ENCODE results near the gene ENPP7. TPM values are rescaled to one million over a fixed set of nuclear protein-coding genes. Genes with fewer than 3 reads are reported as not detected.

The ENPP7 gene, protein sequence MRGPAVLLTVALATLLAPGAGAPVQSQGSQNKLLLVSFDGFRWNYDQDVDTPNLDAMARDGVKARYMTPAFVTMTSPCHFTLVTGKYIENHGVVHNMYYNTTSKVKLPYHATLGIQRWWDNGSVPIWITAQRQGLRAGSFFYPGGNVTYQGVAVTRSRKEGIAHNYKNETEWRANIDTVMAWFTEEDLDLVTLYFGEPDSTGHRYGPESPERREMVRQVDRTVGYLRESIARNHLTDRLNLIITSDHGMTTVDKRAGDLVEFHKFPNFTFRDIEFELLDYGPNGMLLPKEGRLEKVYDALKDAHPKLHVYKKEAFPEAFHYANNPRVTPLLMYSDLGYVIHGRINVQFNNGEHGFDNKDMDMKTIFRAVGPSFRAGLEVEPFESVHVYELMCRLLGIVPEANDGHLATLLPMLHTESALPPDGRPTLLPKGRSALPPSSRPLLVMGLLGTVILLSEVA
- not detected for total RNA-seq
- polyA plus RNA-seq, result under 1 TPM in 1 of 2 donors, not detected in 1; 0.12 TPM
- total RNA-seq, result not detected

DNA sequence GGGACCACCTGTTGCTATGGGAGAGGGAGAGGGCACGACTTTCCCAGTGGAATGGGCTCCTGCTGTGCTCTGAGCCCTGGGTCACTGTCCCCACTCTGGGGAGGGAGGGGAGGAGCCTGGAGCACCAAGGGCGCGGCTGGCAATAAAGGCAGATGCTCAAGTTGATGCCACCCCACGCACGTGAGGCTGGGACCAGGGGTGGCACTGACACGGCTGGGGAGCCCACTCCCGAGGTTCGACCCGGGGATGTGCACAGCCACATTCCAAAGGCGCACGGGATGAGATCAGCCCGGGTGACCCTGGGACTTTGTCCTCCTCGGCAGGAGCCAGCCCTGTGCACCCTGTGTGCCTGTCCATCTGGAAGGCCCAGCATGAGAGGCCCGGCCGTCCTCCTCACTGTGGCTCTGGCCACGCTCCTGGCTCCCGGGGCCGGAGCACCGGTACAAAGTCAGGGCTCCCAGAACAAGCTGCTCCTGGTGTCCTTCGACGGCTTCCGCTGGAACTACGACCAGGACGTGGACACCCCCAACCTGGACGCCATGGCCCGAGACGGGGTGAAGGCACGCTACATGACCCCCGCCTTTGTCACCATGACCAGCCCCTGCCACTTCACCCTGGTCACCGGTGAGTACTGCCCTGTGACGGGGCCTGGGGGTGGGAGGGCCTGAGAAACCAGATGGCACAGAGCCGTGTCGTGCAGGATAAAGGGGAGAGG, at the start of gene ENPP7:
Gene ENPP7 (plus strand): TSS at position 175 of the 715 bp plus-strand sequence. CDS start 197 bp downstream, at position 372.
- no peaks in the 10 kb centered on the region for H3K36me3 ChIP-seq (ENCODE audit: control insufficient read depth in 2 of 3, insufficient read depth in 3 of 3, low read length in 3 of 3)
- intact Hi-C loops (cut with micrococcal nuclease), result no loop called here
- no peak for ATAC-seq
- H3K4me1 ChIP-seq (ENCODE audit: control insufficient read depth in 2 of 2, insufficient read depth in 2 of 2, low read length in 2 of 2), result peaks cover 4 to 12% of the 10 kb centered on the region in 2 donors
- Mint-ChIP-seq H3K36me3 (no peaks in the 10 kb centered on the region), H3K27me3 (no peaks in the 10 kb centered on the region), H3K27ac (peak within 1 kb of the TSS in 3 of 9 donors; percentile 26 to 77 (median 72)), H3K4me1 (peaks cover 5 to 40% (median 22%) of the 10 kb centered on the region in 7 donors), H3K4me3 (peak within 1 kb of the TSS in 2 of 10 donors; percentile 25 to 60), H3K9me3 (no peaks in the 10 kb centered on the region)
- H3K27me3 ChIP-seq (ENCODE audit: control insufficient read depth in 2 of 2, insufficient read depth in 2 of 2, low read length in 2 of 2), result no peaks in the 10 kb centered on the region
- POLR2A ChIA-PET, result no interaction called here
- H3K4me3 ChIP-seq (ENCODE audit: low read length), result no peak within 1 kb of the TSS
- CTCF ChIA-PET, result no interaction called here
- no peaks in the 10 kb centered on the region for H3K9me3 ChIP-seq (ENCODE audit: control insufficient read depth in 2 of 3, low read length in 3 of 3)
- DNase-seq, result no peak
- no peak within 1 kb of the TSS for H3K27ac ChIP-seq (ENCODE audit: low read depth, low read length)

DNA sequence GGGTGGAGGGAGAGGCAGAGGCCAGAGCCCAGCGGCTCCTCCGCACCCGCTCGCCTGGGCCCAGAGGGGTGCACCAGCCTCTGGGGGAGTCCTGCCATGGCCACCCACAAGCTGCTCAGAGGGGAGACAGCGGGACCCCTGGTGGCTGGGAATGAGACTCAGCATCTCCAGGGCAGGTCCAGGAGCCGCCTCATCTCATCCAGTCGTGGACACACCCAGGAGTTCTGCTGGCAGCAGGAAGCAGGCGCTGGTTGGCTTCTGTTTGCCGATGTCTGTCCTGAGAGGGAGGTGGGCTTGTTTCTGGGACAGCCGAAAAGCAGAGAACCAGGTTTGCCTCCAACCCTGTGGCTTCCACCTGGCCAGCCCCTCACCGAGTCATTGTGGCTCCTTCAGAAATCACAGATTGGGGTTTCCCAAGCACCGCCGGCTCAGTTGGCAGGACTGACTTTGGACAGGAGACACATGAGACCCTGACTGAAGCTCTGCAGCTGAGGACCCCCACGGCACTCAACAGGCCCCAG, 49.6 kb upstream of the ENPP7 start:
- no peaks in the 10 kb centered on the region for H3K36me3 Mint-ChIP-seq
- DNase-seq (no peak), ATAC-seq (no peak)
- no peak overlapping the region for H3K4me3 Mint-ChIP-seq
- no peaks in the 10 kb centered on the region for H3K9me3 Mint-ChIP-seq
- H3K4me1 ChIP-seq (ENCODE audit: control insufficient read depth in 2 of 2, insufficient read depth in 2 of 2, low read length in 2 of 2), result no peaks in the 10 kb centered on the region
- peaks cover 0 to 1% (median 0%) of the 10 kb centered on the region in 7 donors for H3K4me1 Mint-ChIP-seq
- H3K36me3 ChIP-seq (ENCODE audit: control insufficient read depth in 2 of 3, insufficient read depth in 3 of 3, low read length in 3 of 3), result no peaks in the 10 kb centered on the region
- H3K27me3 Mint-ChIP-seq, result peaks cover 0 to 52% (median 21%) of the 10 kb centered on the region in 5 donors
- no peak overlapping the region for H3K27ac Mint-ChIP-seq
- no peak overlapping the region for H3K27ac ChIP-seq (ENCODE audit: low read depth, low read length)
- ChIA-PET POLR2A (no interaction called here), CTCF (no interaction called here)
- H3K27me3 ChIP-seq (ENCODE audit: control insufficient read depth in 2 of 2, insufficient read depth in 2 of 2, low read length in 2 of 2), result no peaks in the 10 kb centered on the region
- intact Hi-C loops (cut with micrococcal nuclease), result no loop called here
- no peak overlapping the region for H3K4me3 ChIP-seq (ENCODE audit: low read length)
- H3K9me3 ChIP-seq (ENCODE audit: control insufficient read depth in 2 of 3, low read length in 3 of 3), result no peaks in the 10 kb centered on the region

DNA sequence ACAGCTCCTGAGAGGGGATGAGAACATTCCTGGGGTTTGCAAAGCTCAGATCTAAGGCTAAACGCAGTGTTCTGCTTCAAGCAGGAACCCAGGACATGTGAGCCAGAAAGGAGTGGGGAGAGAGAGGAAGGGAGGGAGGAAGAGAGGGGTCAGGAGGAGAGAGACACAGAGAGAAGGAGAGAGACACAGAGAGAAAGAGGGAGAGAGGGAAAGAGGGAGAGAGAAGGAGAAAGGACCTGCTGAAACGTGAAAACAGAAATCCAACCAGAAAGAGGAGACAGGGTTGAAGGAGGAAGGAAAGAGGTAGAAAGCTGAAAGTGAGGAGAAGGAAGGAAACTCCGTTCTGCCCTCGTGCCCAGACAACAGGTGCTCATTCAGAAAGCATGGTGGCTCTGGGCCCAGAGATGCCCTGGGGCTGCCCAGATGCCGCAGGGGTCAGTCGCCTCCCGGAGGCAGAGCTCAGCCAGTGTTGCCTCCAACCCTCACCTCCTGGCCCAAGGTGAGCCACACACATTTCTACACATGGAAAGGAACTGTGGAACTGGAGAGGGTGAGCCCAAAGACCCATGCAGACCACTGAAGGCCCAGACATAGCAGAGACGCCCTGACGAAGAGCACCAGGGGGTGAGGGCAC, 49.0 kb upstream of the ENPP7 start:
- no peak overlapping the region for H3K27ac ChIP-seq (ENCODE audit: low read depth, low read length)
- H3K36me3 ChIP-seq (ENCODE audit: control insufficient read depth in 2 of 3, insufficient read depth in 3 of 3, low read length in 3 of 3), result no peaks in the 10 kb centered on the region
- no peak for DNase-seq
- intact Hi-C loops (cut with micrococcal nuclease), result no loop called here
- no peak overlapping the region for H3K4me3 ChIP-seq (ENCODE audit: low read length)
- H3K9me3 ChIP-seq (ENCODE audit: control insufficient read depth in 2 of 3, low read length in 3 of 3), result no peaks in the 10 kb centered on the region
- H3K27me3 Mint-ChIP-seq, result peaks cover 0 to 54% (median 22%) of the 10 kb centered on the region in 5 donors
- H3K27ac Mint-ChIP-seq, result no peak overlapping the region
- no peaks in the 10 kb centered on the region for H3K36me3 Mint-ChIP-seq
- no peak overlapping the region for H3K4me3 Mint-ChIP-seq
- no peaks in the 10 kb centered on the region for H3K4me1 ChIP-seq (ENCODE audit: control insufficient read depth in 2 of 2, insufficient read depth in 2 of 2, low read length in 2 of 2)
- CTCF ChIA-PET, result interaction anchor here (0.6 kb wide), 1 partner anchor 64 kb away, joined by 3 read pairs; no protein-coding TSS in a partner anchor
- no peak for ATAC-seq
- peaks cover 0 to 1% (median 0%) of the 10 kb centered on the region in 7 donors for H3K4me1 Mint-ChIP-seq
- H3K27me3 ChIP-seq (ENCODE audit: control insufficient read depth in 2 of 2, insufficient read depth in 2 of 2, low read length in 2 of 2), result no peaks in the 10 kb centered on the region
- POLR2A ChIA-PET, result no interaction called here
- H3K9me3 Mint-ChIP-seq, result no peaks in the 10 kb centered on the region

DNA sequence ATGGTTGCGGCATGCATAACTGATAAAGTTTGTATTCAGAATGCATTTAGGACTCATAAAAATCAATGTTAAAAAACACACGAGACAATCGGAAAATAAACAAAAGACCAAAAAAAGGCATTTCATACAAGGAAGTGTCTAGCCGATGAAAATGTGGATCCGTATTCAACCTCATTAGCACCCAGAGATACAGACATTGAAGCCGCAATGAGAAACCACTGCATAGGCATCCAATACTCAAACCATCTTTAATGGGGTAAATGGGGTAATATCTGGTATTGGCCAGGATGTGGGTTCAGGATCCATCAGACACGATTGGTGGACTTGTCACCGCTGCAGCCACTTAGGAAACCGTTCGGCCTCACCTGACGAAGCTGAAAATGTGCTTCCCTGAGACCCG, 47.4 kb upstream of the ENPP7 start:
- no peak overlapping the region for H3K4me3 Mint-ChIP-seq
- CTCF ChIA-PET, result no interaction called here
- intact Hi-C loops (cut with micrococcal nuclease), result no loop called here
- no peaks in the 10 kb centered on the region for H3K9me3 Mint-ChIP-seq
- H3K36me3 Mint-ChIP-seq, result no peaks in the 10 kb centered on the region
- Histone ChIP-seq H3K27ac (ENCODE audit: low read depth, low read length) (no peak overlapping the region), H3K9me3 (ENCODE audit: control insufficient read depth in 2 of 3, low read length in 3 of 3) (no peaks in the 10 kb centered on the region), H3K4me3 (ENCODE audit: low read length) (no peak overlapping the region), H3K4me1 (ENCODE audit: control insufficient read depth in 2 of 2, insufficient read depth in 2 of 2, low read length in 2 of 2) (no peaks in the 10 kb centered on the region), H3K36me3 (ENCODE audit: control insufficient read depth in 2 of 3, insufficient read depth in 3 of 3, low read length in 3 of 3) (no peaks in the 10 kb centered on the region), H3K27me3 (ENCODE audit: control insufficient read depth in 2 of 2, insufficient read depth in 2 of 2, low read length in 2 of 2) (no peaks in the 10 kb centered on the region)
- H3K4me1 Mint-ChIP-seq, result no peaks in the 10 kb centered on the region
- DNase-seq (no peak), ATAC-seq (no peak)
- H3K27me3 Mint-ChIP-seq, result peaks cover 0 to 54% (median 22%) of the 10 kb centered on the region in 5 donors
- H3K27ac Mint-ChIP-seq, result no peak overlapping the region
- POLR2A ChIA-PET, result no interaction called here

DNA sequence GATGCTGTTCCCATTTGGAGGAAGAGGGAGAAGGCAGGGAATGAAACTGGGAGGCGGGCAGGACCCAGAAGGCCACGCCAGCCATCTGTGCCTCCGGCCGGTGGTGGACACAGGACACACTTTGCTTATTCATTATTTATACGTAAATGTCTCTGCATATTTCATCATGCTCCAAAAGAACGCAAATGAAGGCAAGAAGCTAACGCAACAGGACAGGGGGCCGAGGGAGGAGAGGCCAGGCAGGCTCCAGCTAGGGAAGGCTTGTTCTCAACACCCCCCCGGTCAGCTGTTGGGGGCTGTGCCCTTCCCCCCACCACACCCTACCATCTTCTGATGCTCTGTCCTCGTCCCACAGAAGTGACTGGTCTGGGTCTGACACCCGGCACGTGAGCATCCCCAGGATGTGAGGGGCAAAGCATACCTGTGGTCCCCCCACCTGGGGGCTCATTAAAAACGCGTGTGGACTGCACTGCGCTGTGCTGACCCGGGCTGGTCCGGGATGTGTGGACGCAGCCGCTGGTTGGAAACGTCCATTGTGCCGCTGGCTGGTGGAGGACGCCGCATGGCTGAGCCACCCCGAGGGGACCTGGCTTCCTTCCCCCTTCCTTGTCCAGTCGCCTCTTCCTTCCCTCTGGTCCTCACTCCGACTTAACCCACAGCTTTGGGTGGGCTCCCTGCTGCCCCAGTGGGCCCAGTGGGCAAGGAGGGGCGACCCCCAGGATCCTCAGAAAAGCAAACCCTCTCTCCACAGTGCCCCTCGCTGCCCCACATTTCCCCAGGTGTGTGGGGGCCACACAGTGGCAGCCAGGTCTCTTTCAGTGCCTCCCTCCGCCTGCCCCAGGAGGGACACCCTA, 46.4 kb upstream of the ENPP7 start:
- ATAC-seq, result no peak
- Mint-ChIP-seq H3K36me3 (no peaks in the 10 kb centered on the region), H3K4me3 (no peak overlapping the region), H3K4me1 (no peaks in the 10 kb centered on the region), H3K27me3 (peaks cover 0 to 54% (median 22%) of the 10 kb centered on the region in 5 donors), H3K27ac (no peak overlapping the region), H3K9me3 (no peaks in the 10 kb centered on the region)
- Histone ChIP-seq H3K9me3 (ENCODE audit: control insufficient read depth in 2 of 3, low read length in 3 of 3) (no peaks in the 10 kb centered on the region), H3K27ac (ENCODE audit: low read depth, low read length) (no peak overlapping the region), H3K4me1 (ENCODE audit: control insufficient read depth in 2 of 2, insufficient read depth in 2 of 2, low read length in 2 of 2) (no peaks in the 10 kb centered on the region), H3K36me3 (ENCODE audit: control insufficient read depth in 2 of 3, insufficient read depth in 3 of 3, low read length in 3 of 3) (no peaks in the 10 kb centered on the region), H3K4me3 (ENCODE audit: low read length) (no peak overlapping the region), H3K27me3 (ENCODE audit: control insufficient read depth in 2 of 2, insufficient read depth in 2 of 2, low read length in 2 of 2) (no peaks in the 10 kb centered on the region)
- intact Hi-C loops (cut with micrococcal nuclease), result no loop called here
- POLR2A ChIA-PET, result no interaction called here
- CTCF ChIA-PET, result no interaction called here
- DNase-seq, result no peak

DNA sequence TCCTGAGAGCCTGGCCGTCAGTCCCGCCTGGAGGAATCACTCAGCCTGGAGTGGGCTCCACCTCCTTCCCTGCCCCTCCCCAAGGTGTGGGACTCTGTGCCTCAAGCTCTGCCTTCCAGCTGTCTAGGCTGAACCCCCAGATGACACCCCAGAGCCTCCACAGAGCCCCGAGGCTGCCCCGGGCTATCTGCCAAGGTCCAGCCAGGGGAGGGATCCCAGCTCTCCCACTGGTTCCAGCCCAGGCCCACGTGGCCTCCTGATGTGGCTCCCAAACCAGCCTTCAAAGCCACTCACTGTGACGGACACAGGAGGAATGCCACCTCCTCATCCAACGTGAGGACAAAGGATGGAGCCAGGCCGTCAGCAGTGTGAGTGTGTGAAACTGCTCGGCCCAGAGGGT, 45.6 kb upstream of the ENPP7 start:
- POLR2A ChIA-PET, result no interaction called here
- ATAC-seq, result no peak
- peaks cover 0 to 48% (median 24%) of the 10 kb centered on the region in 5 donors for H3K27me3 Mint-ChIP-seq

More for the DNA sequence above, 45.6 kb upstream of the ENPP7 start:
- Histone ChIP-seq H3K36me3 (ENCODE audit: control insufficient read depth in 2 of 3, insufficient read depth in 3 of 3, low read length in 3 of 3) (no peaks in the 10 kb centered on the region), H3K4me1 (ENCODE audit: control insufficient read depth in 2 of 2, insufficient read depth in 2 of 2, low read length in 2 of 2) (no peaks in the 10 kb centered on the region), H3K4me3 (ENCODE audit: low read length) (no peak overlapping the region), H3K27me3 (ENCODE audit: control insufficient read depth in 2 of 2, insufficient read depth in 2 of 2, low read length in 2 of 2) (no peaks in the 10 kb centered on the region), H3K27ac (ENCODE audit: low read depth, low read length) (no peak overlapping the region), H3K9me3 (ENCODE audit: control insufficient read depth in 2 of 3, low read length in 3 of 3) (no peaks in the 10 kb centered on the region)
- Mint-ChIP-seq H3K36me3 (no peaks in the 10 kb centered on the region), H3K4me3 (no peak overlapping the region), H3K27ac (no peak overlapping the region), H3K9me3 (no peaks in the 10 kb centered on the region), H3K4me1 (no peaks in the 10 kb centered on the region)
- CTCF ChIA-PET, result no interaction called here
- no peak for DNase-seq
- intact Hi-C loops (cut with micrococcal nuclease), result no loop called here

Data from naive thymus-derived CD4-positive, alpha-beta T cell (primary cell).